GM21723 (cell line): ENCODE results near the gene UHRF2.
"Not testable (repeated sequence)": the region's sequence is repeated elsewhere in the genome, so short reads cannot be mapped to it uniquely, and the experiment has no call there.

Experiments
- ATAC-seq: cut with Tn5 transposase; IDR thresholded peaks from one replicate; pipeline ENCODE4 v1.9.1; 2021; ENCODE audit warnings: mild to moderate bottlenecking, moderate library complexity; ENCODE audit not compliant: unreplicated experiment

UHRF2 gene

GRCh38 chr9:6479959-6480358 lies 67.0 kb downstream of the UHRF2 start:
- ATAC-seq, result no peak

DNA sequence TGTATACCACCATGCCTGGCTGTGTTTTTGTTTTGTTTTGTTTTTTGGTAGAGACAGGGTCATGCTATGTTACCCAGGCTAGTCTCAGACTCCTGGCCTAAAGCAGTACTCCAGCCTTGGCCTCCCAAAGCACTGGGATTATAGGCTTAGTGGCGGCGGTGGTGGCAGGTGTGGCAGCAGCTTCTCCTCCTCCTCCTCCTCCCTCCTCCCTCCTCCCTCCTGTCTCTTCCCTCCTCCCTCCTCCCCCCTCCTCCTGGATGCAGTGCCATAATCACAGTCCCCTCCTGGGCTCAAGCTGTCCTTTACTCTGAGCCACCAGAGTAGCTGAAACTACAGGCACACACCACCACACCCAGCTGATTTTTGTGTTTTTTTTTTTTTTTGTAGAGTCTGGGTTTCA lies 71.2 kb downstream of the UHRF2 start:
- no peak for ATAC-seq

DNA sequence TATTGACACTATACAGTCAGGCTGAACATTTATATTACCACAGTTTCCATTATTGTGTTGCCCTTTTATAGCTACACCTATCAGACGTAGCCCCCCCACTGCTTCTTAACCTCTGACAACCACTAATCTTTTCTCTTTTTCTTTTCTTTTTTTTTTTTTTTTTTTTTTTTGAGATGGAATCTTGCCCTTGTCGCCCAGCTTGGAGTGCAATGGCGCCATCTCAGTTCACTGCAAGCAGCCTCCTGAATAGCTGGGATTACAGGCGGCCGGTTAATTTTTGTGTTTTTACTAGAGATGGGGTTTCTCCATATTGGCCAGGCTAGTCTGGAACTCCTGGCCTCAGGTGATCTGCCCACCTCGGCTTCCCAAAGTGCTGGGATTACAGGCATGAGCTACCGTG lies 75.4 kb downstream of the UHRF2 start:
- no peak for ATAC-seq

GRCh38 chr9:6489099-6489498 lies 76.1 kb downstream of the UHRF2 start:
- no peak for ATAC-seq

DNA sequence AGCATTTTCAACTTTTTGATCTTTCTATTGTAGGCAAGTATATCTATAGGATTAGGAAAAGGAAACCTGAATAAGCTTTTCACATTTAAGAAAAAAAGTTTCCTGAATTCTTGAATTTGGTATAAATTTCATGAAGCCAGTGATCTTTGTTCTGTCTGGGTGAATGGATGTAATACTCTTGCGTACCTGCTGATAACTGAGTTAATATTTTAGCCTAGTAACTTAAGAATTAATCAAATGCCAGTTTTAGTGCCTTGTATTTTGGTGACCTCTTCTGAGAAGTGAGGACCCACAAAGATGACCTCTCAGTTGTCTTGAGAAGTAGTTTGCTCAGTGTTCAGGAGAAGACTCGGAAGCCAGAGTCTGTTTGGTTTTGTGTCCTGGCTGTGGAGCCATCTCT lies 77.9 kb downstream of the UHRF2 start:
- no peak for ATAC-seq

DNA sequence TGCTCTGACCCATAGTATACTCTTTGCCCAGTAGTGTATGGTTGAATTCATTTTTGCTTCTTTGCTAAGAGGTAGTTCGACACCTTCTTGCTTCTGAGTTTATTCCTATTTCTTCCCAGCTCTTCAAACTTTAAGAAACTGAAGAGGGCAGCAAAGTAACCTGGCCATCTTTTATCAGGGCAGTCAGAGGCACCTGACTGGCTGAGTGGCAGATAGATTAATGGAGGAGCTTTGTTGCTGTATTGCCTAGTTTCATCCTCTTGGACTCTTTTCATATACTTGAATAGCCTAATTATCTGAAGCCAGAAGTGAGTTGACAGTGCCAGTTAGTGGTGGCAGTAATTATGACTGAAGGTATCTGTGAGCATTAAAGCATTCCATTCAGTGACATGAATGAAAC lies 82.5 kb downstream of the UHRF2 start:
- ATAC-seq, result no peak

DNA sequence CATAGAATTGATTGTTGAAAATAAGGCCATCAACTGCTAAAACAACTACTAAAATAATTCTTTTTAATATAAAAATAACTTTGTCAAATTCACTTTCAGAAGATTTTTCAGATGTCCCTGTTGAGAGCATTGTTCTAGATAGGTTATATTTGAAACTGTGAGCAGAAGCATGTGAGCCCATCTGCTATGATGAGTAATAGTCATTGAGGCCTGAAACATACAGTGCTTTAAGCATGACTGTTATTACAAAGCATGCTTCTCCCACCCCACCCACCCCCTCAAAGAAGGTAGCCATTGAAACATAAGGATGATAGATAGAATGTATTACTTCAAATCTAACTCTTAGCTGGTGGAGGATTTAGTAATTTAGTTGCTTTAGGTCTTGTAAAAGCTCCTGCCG lies 86.0 kb downstream of the UHRF2 start:
- no peak for ATAC-seq

- no peak for ATAC-seq
Measured at GRCh38 chr9:6501526-6502210, 88.7 kb downstream of the UHRF2 start.

DNA sequence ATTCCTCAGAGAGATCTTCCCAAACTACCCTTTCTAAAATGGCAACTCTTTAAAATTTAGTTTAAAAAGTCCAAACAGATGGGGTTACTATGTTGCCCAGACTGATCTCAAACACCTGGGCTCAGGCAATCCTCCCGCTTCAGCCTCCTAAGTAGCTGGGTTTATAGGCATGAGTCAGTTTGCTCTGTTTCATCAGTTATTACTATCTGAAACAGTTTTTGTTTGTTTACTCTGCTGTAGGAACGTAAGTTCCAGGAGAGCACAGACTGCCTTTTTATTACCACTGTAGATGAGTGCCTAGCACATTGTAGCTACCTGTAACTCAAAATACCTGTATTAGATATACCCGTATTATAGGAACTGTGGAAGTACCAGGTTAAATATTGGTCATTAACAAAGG lies 89.4 kb downstream of the UHRF2 start:
- ATAC-seq, result no peak

GRCh38 chr9:6506571-6506970 lies 93.6 kb downstream of the UHRF2 start:
- ATAC-seq, result no peak

- ATAC-seq, result no peak
Measured at GRCh38 chr9:6512085-6512657, 99.2 kb downstream of the UHRF2 start.

DNA sequence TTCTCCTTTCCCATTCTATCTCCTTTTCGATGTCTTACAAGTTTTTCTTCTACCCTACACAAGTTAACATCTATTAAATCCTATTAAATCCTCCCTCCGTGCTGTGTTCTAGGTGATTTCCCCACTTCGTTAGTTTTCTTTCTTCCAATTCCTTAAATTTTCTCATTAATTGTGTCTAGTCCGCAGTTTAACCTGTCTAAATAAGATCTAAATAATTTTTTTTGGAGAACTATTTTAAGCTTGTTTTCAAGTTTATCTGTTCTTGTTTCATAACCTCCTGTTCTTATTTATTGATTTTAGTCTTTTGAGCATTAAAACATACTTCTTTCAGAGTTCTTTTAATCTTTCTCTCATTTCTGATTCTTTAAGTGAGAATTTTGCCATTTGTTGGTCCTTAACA lies 109.3 kb downstream of the UHRF2 start:
- no peak for ATAC-seq

DNA sequence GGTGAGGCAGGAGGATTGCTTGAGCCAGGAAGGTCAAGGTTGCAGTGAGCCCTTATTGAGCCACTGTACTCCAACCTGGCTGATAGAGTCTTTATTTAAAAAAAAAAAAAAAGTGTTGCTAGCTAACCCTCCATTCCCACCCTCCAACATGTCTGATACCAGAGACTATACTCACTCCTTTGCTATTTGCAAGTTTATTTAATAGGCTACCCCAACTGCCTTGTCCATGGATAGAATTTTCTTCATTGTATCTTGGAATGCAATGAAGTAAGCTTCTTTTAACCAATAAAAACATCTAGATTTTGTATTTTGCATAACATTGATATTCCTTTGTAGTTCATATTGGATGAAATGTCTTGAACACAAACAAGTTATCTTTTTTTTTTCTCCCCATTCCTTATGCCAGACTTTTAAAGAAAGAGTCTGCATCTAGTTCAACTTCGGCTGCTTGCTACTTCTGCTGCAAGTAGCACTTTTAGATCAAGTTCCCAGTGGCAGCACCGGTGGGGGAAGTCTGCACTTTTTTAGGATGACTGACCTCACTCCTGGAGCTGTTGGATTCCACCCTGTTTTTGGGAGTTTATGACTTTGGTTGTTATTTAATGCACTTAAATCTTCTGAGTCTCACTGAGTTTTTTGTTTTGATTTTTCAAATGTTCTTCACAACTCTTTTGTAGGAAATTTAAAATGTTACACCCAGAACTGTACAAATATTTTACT lies 112.5 kb downstream of the UHRF2 start:
- ATAC-seq, result no peak

- ATAC-seq, result no peak
Measured at GRCh38 chr9:6535594-6535993, 122.6 kb downstream of the UHRF2 start.

DNA sequence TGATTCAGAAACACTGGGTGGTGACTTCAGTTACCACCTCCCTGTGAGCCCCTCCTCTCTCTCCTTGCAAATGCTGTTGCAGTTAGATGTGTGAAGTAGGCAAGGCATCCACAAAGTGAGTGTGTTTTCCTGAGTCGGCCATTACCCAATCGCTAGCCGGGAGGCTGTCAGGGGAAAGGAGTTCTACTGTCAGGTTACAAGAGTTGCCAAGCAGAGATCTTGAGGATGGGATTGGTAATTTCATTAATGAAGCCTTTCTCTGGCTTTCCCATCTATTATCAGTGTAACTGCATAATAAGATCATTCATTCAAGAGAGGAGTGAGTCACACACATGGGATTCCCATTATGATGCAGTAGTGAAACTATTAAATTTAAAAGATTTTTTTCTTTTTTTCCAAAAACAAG lies 125.7 kb downstream of the UHRF2 start:
- no peak for ATAC-seq

- ATAC-seq, result not testable (repeated sequence)
Measured at GRCh38 chr9:6542617-6543016, 129.6 kb downstream of the UHRF2 start.

- no peak for ATAC-seq
Measured at GRCh38 chr9:6543204-6543603, 130.2 kb downstream of the UHRF2 start.

- no peak for ATAC-seq
Measured at GRCh38 chr9:6545017-6545691, 132.2 kb downstream of the UHRF2 start.

GRCh38 chr9:6549106-6549800 lies 136.3 kb downstream of the UHRF2 start:
- no peak for ATAC-seq

DNA sequence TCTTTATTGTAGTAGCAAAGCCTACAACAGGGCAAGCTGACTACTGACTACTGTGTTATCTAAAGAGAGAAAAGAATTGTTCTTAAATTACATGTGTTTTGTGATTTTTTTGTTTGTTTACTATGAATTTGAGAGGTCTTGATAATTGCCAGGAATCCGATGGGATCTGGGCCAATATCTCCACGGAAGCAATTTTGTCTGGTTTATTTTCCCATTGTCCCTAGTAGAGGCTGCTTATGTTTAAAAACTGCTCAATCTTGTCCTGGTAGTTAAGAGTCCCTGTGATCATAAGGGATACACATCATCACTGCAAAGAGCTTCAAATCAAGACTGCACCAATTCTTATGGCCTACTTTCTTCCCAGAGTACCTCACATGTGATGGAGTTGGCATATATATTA lies 138.1 kb downstream of the UHRF2 start:
- ATAC-seq, result no peak

DNA sequence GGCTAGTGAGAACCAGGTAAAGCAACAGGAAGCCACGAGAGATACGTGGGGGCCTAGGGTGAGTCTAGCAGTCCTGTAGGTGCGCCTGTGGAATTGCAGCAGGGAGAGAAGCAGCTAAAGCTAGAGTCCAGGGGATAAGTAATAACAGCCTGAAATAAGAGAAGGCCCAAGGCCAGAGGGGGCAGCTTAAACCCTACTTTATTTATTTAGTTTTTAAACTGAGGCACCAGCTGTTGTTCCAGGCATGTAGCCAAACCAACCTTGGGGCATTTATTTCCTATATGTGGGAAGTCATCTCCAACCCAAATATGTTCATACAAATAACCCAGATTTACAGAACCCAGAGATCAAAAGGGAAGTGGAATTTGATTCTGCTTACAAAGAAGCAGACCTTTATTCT lies 139.0 kb downstream of the UHRF2 start:
- ATAC-seq, result no peak
